Ovary (tissue), 9 donors: ENCODE results near the gene AHRR. TPM values are rescaled to one million over a fixed set of nuclear protein-coding genes. Genes with fewer than 3 reads are reported as not detected.
"Not testable (repeated sequence)": the region's sequence is repeated elsewhere in the genome, so short reads cannot be mapped to it uniquely, and the experiment has no call there.

Source experiments
- DNase-seq, 5 donors: peaks; one replicate each; pipeline ENCODE4 v3.0.0-alpha.2; 2019 to 2020
- H3K27ac ChIP-seq, 2 donors: fragments of 200-600 bp; one replicate each; pipeline versions ENCODE4 v1.5.1 to v1.8.0; 2019 to 2022
- H3K27me3 ChIP-seq: fragments of 200-600 bp; one replicate; pipeline ENCODE4 v1.8.0; 2022
- H3K36me3 ChIP-seq: fragments of 200-600 bp; sonication (generic); one replicate; pipeline ENCODE4 v1.5.1; 2019
- H3K4me1 ChIP-seq: one replicate; pipeline ENCODE4 v1.8.1; 2013; ENCODE audit warnings: mild to moderate bottlenecking, moderate library complexity; ENCODE audit not compliant: insufficient read depth
- H3K4me3 ChIP-seq: fragments of 200-600 bp; sonication (generic); one replicate; pipeline ENCODE4 v1.5.1; 2017
- H3K9me3 ChIP-seq, 2 donors: fragments of 200-600 bp in 1 of 2; sonication (generic) in 1 of 2; one replicate each; pipeline versions ENCODE4 v1.5.1 to v1.8.1; 2013 to 2019; ENCODE audit warnings: mild to moderate bottlenecking in 1 of 2, moderate library complexity in 1 of 2
- EP300 ChIP-seq: sonication (generic); formaldehyde crosslinking; IDR thresholded peaks from one replicate; pipeline ENCODE4 v1.6.1; 2017; ENCODE audit warnings: antibody characterized with exemption
- POLR2A ChIP-seq: fragments of 450-650 bp; IDR thresholded peaks from one replicate; pipeline ENCODE4 v1.6.1; 2017; ENCODE audit warnings: antibody characterized with exemption, mild to moderate bottlenecking, moderate library complexity
- WGBS, 3 donors: extraction: QIAGEN DNeasy Blood & Tissue Kit in 1 of 3; methylation state at CpG; one replicate each; pipeline versions ENCODE4 v1.1.5 to v1.1.7; 2013 to 2017; 5-methylcytosine and 5-hydroxymethylcytosine counted together
- intact Hi-C, 4 donors: fragments of 100-400 bp; cut with DNase I; formaldehyde crosslinking; loops; one replicate each; pipeline versions ENCODE4 v1.11.0 to v1.15.1; 2022 to 2023
- polyA plus RNA-seq, 2 donors: library from polyadenylated mRNA; stranded (reverse); fragments of 200-250 nt in 1 of 2; fragments of 350-450 nt in 1 of 2; fragmentation: Illumina TruSeq in 1 of 2; extraction: RNeasy Lipid Tissue Mini Kit (QIAGEN cat#74804) in 1 of 2; gene quantifications; one replicate each; pipeline ENCODE4 v1.2.3, GENCODE V29; 2013 to 2014
- total RNA-seq, 7 donors: library from RNA; depleted of rRNA in 2 of 7; stranded (reverse); fragments of >200 nt in 2 of 7; fragmentation: NEBNext Ultra II Directional in 3 of 7; extraction: Animal tissue kit (Norgen Biotek cat#: 25700) in 3 of 7; gene quantifications; one replicate each; pipeline versions ENCODE4 v1.1.0 to v1.2.4, GENCODE V29; 2016 to 2023
- TF ChIP-seq, protein P1 (sequence below), 3 donors: fragments of 450-650 bp in 2 of 3; fragments of 200-600 bp in 1 of 3; IDR thresholded peaks; one replicate each; pipeline versions ENCODE4 v1.5.1 to v1.8.0; 2016 to 2022; ENCODE audit warnings: antibody characterized with exemption in 3 of 3, mild to moderate bottlenecking in 1 of 3
- donor health status: DM: no; HTN: no; CAD: no; lungs with moderate emphysema.
- donor health status: DM: no; HTN: no; CAD: no.
- donor health status: Bipolar disorder and iron deficiency.
- donor health status: DM: yes; HTN: yes; CAD: no.
- donor health status: DM: no; HTN: no; CAD: no.
- donor health status: DM: yes; HTN: yes; CAD: no.

Gene AHRR
- total and polyA plus RNA-seq, 9 donors = 0.72 to 14.9 (median 2.0) TPM

DNA sequence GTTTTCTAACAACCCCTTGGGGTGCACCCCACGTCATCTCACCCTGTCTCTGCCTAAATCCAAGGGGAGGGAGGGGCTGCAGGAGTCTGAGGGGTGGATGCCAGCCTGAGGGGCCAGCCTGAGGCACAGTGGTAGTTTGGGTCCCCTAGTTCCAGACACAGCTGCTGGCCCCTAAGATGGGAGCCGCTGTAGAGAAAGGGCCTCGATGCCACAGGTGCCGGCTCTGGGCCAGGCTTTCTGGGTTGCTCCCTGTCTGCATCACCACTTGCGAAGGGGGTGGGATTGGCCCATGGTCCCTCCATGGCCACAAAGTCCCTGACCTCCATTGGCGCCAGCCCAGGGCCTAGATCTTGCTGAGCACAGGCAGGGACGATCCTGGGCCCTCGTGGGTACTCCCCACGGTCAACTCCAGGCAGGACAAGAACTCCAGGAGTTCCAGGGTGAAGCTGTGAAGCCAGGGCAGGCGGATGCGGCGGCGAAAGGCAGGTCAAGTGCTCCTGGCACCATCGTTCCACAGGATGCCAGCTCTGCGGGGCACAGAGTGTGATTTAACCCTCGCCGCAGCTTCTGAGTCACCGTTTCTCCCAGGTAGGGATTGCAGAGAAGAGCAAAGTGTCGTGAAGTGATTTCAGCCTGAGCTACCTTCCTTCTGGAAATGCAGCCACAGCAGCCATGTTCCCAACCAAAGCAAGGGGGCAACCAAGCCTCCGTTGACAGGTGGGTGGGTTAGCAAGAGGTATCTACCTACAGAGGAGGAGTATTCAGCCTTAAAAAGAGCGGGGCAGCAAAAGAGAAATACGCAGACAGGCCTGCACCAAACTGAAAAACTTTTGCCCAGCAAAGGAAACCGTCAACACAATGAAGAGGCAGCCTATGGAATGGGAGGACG lies 79.9 kb downstream of the AHRR start:
- Histone ChIP-seq H3K4me3 (no peak overlapping the region), H3K27ac (no peak overlapping the region), H3K9me3 (no peaks in the 10 kb centered on the region), H3K27me3 (no peaks in the 10 kb centered on the region), H3K4me1 (peaks cover 17% of the 10 kb centered on the region), H3K36me3 (no peaks in the 10 kb centered on the region)
- DNase-seq = peak in 4 of 5 donors; percentile 17 to 50 (median 30)
- no peak for TF ChIP-seq POLR2A
- TF ChIP-seq, protein P1, sequence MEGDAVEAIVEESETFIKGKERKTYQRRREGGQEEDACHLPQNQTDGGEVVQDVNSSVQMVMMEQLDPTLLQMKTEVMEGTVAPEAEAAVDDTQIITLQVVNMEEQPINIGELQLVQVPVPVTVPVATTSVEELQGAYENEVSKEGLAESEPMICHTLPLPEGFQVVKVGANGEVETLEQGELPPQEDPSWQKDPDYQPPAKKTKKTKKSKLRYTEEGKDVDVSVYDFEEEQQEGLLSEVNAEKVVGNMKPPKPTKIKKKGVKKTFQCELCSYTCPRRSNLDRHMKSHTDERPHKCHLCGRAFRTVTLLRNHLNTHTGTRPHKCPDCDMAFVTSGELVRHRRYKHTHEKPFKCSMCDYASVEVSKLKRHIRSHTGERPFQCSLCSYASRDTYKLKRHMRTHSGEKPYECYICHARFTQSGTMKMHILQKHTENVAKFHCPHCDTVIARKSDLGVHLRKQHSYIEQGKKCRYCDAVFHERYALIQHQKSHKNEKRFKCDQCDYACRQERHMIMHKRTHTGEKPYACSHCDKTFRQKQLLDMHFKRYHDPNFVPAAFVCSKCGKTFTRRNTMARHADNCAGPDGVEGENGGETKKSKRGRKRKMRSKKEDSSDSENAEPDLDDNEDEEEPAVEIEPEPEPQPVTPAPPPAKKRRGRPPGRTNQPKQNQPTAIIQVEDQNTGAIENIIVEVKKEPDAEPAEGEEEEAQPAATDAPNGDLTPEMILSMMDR (IDR thresholded peaks at IDR 0.05) = no peak
- no peak for TF ChIP-seq EP300
- intact Hi-C loops = no loop called here
- WGBS, 3 donors = 93 to 96% (median 93%) methylated on average over 24 of the region's 24 CpGs

DNA sequence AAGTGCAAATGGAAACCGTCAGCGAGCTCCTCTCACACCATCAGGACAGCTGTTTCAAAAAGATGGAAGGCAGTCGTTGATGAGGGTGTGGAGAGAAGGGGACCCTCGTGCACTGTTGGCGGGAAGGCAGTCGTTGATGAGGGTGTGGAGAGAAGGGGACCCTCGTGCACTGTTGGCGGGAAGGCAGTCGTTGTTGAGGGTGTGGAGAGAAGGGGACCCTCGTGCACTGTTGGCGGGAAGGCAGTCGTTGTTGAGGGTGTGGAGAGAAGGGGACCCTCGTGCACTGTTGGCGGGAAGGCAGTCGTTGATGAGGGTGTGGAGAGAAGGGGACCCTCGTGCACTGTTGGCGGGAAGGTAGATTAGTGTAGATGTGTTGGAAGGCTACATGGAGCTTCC lies 80.7 kb downstream of the AHRR start:
- DNase-seq = not testable (repeated sequence)
- WGBS, 3 donors = 91 to 94% (median 92%) methylated on average over 17 of the region's 17 CpGs

DNA sequence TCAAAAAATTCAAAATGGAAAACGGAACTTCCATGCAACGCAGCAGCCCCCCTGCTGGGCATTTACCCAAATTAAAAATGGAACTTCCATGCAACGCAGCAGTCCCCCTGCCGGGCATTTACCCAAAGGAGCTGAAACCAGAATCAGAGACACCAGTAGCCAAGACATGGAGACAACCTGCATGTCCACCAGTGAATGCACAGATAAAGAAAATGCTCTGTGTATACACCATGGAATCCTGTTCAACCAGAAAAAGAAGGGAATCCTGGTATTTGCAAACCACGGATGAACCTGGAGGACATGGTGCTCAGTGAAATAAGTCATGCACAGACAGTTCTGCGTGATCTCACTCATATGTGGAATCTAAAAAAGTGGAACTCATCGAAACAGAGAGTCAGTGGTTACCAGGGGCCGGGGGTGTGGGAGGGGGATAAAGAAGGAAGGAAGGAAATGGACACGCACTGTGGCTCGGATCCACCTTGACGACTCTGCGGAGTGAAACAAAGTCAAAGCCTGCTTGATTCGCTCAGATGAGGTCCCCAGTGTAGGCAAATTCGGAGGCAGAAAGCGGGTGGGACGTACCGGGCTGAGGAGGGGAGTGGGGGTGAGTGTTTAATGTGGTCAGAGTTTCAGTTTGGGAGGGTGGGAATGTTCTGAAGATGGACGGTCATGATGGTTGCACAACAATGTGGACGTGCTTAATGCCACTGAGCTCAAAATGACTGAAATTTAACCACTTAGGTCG lies 81.3 kb downstream of the AHRR start:
- TF ChIP-seq POLR2A = no peak
- TF ChIP-seq, protein P1 (IDR thresholded peaks at IDR 0.05) = no peak
- no peak for TF ChIP-seq EP300
- intact Hi-C loops = no loop called here
- H3K4me1 ChIP-seq = peaks cover 17% of the 10 kb centered on the region
- H3K27ac ChIP-seq = no peak overlapping the region
- no peaks in the 10 kb centered on the region for H3K36me3 ChIP-seq
- H3K9me3 ChIP-seq = no peaks in the 10 kb centered on the region
- H3K27me3 ChIP-seq = no peaks in the 10 kb centered on the region
- H3K4me3 ChIP-seq = no peak overlapping the region
- 87 to 91% (median 90%) methylated on average over 20 of the region's 20 CpGs for WGBS, 3 donors
- DNase-seq = peak in 1 of 5 donors; percentile 2

More for the DNA sequence above, 80.7 kb downstream of the AHRR start:
- intact Hi-C loops, H3K27ac ChIP-seq, H3K4me3 ChIP-seq, H3K27me3 ChIP-seq, H3K9me3 ChIP-seq, H3K36me3 ChIP-seq: not testable (repeated sequence)
- H3K4me1 ChIP-seq = peaks cover 17% of the 10 kb centered on the region

DNA sequence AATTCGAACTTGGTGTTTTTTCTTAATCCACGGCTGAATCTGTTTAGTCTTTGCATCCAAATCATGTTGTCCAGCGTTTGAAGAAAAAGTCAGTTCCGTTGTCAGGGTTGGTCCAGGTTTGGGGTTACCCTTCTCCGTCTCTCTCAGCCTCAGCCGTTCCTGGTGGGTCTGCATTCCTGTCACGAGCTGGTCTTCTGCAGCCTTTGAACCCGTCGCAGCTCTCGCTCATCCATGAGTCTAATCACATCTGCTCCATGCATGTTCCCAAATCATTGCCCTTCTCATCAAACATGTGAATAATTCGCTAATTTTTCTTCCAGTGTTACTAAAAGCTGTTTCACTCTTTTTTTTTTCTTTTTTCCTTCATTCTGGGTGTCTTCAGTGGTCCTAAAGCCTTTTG lies 82.5 kb downstream of the AHRR start:
- no peak overlapping the region for H3K4me3 ChIP-seq
- no peaks in the 10 kb centered on the region for H3K27me3 ChIP-seq
- 93 to 94% (median 93%) methylated on average over 11 of the region's 11 CpGs for WGBS, 3 donors
- DNase-seq = no peak
- peaks cover 12% of the 10 kb centered on the region for H3K4me1 ChIP-seq
- no peaks in the 10 kb centered on the region for H3K9me3 ChIP-seq
- TF ChIP-seq EP300 = no peak
- H3K36me3 ChIP-seq = no peaks in the 10 kb centered on the region
- H3K27ac ChIP-seq = no peak overlapping the region
- intact Hi-C loops = no loop called here

DNA sequence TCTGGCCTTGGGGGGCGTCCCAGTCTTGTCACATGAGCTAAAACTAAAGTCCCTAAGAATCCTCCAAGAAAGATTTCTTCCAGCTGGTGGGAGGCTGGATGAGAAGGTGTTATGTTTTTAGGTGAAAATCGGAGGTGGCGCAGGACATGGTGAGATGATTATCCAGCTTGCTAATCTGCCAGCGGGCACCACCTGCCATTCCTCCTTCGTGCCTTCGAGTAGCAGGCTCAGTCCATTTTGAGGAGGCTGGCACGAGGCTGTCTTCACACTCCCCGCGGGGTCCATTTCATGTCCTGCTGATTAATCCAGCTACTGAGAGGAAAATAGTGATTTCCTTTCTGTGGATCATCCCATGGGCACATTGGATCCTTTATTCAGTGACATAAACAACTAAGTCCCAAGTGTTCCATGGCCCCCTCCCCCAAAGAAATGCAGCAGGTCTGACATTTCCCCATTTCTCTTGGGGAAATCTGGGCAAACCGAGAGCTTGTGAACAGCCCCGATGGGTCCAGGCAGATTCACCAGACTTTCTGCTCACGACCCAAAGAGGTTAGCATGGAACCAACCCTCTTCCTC lies 83.2 kb downstream of the AHRR start:
- H3K27me3 ChIP-seq = no peaks in the 10 kb centered on the region
- TF ChIP-seq, protein P1 (IDR thresholded peaks at IDR 0.05) = no peak
- no peak for TF ChIP-seq POLR2A
- TF ChIP-seq EP300 = no peak
- H3K9me3 ChIP-seq = no peaks in the 10 kb centered on the region
- peaks cover 7% of the 10 kb centered on the region for H3K4me1 ChIP-seq
- H3K4me3 ChIP-seq = no peak overlapping the region
- H3K27ac ChIP-seq = no peak overlapping the region
- 88 to 92% (median 91%) methylated on average over 12 of the region's 12 CpGs for WGBS, 3 donors
- DNase-seq = peak in 2 of 5 donors; percentile 3 to 7
- intact Hi-C loops = no loop called here
- H3K36me3 ChIP-seq = no peaks in the 10 kb centered on the region
